Neutrophil (primary cell): ENCODE results near the gene PTGES2.

Source experiments
- H3K27ac ChIP-seq: fragments of 200-600 bp; sonication (generic); 2 replicates; pipeline ENCODE4 v1.5.1; 2016; ENCODE audit warnings: mild to moderate bottlenecking, moderate library complexity
- H3K27me3 ChIP-seq: fragments of 200-600 bp; sonication (generic); 2 replicates; pipeline ENCODE4 v1.6.0; 2016; ENCODE audit warnings: mild to moderate bottlenecking
- H3K36me3 ChIP-seq: fragments of 200-600 bp; sonication (generic); 2 replicates; pipeline ENCODE4 v1.5.1; 2017
- H3K4me1 ChIP-seq, 2 experiments: fragments of 200-600 bp in 1 of 2; sonication (generic) in 1 of 2; 1 replicate in 1 of 2; 2 replicates in 1 of 2; pipeline versions ENCODE4 v1.5.1 to v1.6.1; 2013 to 2016; ENCODE audit warnings: low read depth in 1 of 2, low read length in 1 of 2, mild to moderate bottlenecking in 1 of 2, moderate library complexity in 1 of 2; ENCODE audit not compliant: control insufficient read depth in 1 of 2, insufficient read depth in 1 of 2
- H3K4me3 ChIP-seq, 2 experiments: fragments of 200-600 bp in 1 of 2; sonication (generic) in 1 of 2; 1 replicate in 1 of 2; 2 replicates in 1 of 2; pipeline ENCODE4 v1.5.1; 2013 to 2016; ENCODE audit warnings: low read depth in 1 of 2, low read length in 1 of 2, mild to moderate bottlenecking in 1 of 2, moderate library complexity in 1 of 2
- H3K9me3 ChIP-seq: fragments of 200-600 bp; sonication (generic); 2 replicates; pipeline ENCODE4 v1.5.1; 2016
- TF ChIP-seq, protein P1 (sequence below): fragments of 200-600 bp; sonication (generic); IDR thresholded peaks from 2 replicates; pipeline ENCODE4 v1.5.1; 2016; ENCODE audit warnings: antibody characterized with exemption

Gene PTGES2

GRCh38 chr9:128087262-128087661 lies 40.3 kb downstream of the PTGES2 start:
- H3K4me3 ChIP-seq, result no peak overlapping the region

GRCh38 chr9:128085943-128086342 lies 41.6 kb downstream of the PTGES2 start:
- Histone ChIP-seq H3K36me3 (no peaks in the 10 kb centered on the region), H3K4me1 (no peaks in the 10 kb centered on the region), H3K27me3 (no peaks in the 10 kb centered on the region), H3K27ac (no peak overlapping the region), H3K9me3 (no peaks in the 10 kb centered on the region), H3K4me3 (no peak overlapping the region)
- TF ChIP-seq, protein P1, sequence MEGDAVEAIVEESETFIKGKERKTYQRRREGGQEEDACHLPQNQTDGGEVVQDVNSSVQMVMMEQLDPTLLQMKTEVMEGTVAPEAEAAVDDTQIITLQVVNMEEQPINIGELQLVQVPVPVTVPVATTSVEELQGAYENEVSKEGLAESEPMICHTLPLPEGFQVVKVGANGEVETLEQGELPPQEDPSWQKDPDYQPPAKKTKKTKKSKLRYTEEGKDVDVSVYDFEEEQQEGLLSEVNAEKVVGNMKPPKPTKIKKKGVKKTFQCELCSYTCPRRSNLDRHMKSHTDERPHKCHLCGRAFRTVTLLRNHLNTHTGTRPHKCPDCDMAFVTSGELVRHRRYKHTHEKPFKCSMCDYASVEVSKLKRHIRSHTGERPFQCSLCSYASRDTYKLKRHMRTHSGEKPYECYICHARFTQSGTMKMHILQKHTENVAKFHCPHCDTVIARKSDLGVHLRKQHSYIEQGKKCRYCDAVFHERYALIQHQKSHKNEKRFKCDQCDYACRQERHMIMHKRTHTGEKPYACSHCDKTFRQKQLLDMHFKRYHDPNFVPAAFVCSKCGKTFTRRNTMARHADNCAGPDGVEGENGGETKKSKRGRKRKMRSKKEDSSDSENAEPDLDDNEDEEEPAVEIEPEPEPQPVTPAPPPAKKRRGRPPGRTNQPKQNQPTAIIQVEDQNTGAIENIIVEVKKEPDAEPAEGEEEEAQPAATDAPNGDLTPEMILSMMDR, result no peak

More at GRCh38 chr9:128087262-128087661, 40.3 kb downstream of the PTGES2 start:
- TF ChIP-seq, protein P1, result no peak
- H3K27me3 ChIP-seq, result no peaks in the 10 kb centered on the region
- no peak overlapping the region for H3K27ac ChIP-seq
- no peaks in the 10 kb centered on the region for H3K36me3 ChIP-seq
- no peaks in the 10 kb centered on the region for H3K9me3 ChIP-seq
- peaks cover 0 to 5% of the 10 kb centered on the region in 2 experiments for H3K4me1 ChIP-seq

DNA sequence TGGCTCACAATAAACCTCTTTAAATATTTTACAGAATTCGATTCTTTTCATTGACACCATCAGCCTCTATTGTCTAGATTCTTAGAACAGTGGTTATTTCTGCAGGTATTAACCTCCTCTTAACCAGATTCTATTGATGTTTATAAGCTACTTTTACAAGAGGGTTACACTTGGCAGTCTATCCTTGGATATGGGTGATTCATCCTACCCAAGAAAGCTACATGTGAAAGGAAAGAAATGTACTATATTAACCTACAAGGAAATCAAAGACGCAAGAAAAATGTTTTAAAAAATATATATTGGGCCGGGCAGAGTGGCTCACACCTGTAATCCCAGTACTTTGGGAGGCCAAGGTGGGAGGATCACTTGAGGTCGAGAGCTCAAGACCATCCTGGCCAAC lies 42.8 kb downstream of the PTGES2 start:
- H3K27me3 ChIP-seq, result no peaks in the 10 kb centered on the region
- H3K4me1 ChIP-seq, result no peaks in the 10 kb centered on the region
- H3K9me3 ChIP-seq, result no peaks in the 10 kb centered on the region
- TF ChIP-seq, protein P1, result no peak
- H3K4me3 ChIP-seq, result no peak overlapping the region
- no peak overlapping the region for H3K27ac ChIP-seq
- H3K36me3 ChIP-seq, result no peaks in the 10 kb centered on the region

DNA sequence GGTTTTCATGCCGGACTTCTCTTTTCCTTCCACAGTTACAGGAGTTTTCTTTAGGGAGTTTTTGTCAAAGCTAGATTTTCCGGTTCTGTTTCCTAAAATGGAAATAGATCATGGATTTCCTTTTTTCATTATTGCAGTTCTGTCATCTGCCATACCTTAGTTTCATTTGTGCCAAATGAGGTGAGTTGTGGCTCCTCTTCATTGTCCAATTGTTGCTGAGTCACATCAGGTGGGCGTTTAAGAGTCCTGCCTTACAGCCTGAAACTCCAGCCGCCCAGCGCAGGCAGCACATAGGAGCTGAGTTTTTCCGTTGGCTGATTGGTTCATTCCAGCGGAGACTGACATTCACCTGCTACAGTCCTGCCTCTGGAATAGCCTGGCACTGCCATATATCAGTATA lies 45.4 kb downstream of the PTGES2 start:
- H3K9me3 ChIP-seq, result no peaks in the 10 kb centered on the region
- no peaks in the 10 kb centered on the region for H3K27me3 ChIP-seq
- peaks cover 15 to 16% of the 10 kb centered on the region in 2 experiments for H3K4me1 ChIP-seq
- H3K36me3 ChIP-seq, result no peaks in the 10 kb centered on the region
- H3K4me3 ChIP-seq, result no peak overlapping the region
- no peak overlapping the region for H3K27ac ChIP-seq
- TF ChIP-seq, protein P1, result no peak

GRCh38 chr9:128081056-128081455 lies 46.5 kb downstream of the PTGES2 start:
- Histone ChIP-seq H3K4me1 (peaks cover 15 to 16% of the 10 kb centered on the region in 2 experiments), H3K36me3 (no peaks in the 10 kb centered on the region), H3K9me3 (no peaks in the 10 kb centered on the region), H3K4me3 (no peak overlapping the region), H3K27ac (no peak overlapping the region), H3K27me3 (no peaks in the 10 kb centered on the region)
- TF ChIP-seq, protein P1, result no peak

GRCh38 chr9:128080206-128080605 lies 47.3 kb downstream of the PTGES2 start:
- no peaks in the 10 kb centered on the region for H3K9me3 ChIP-seq
- H3K4me1 ChIP-seq, result peaks cover 15 to 16% of the 10 kb centered on the region in 2 experiments
- TF ChIP-seq, protein P1, result no peak
- H3K36me3 ChIP-seq, result no peaks in the 10 kb centered on the region
- no peaks in the 10 kb centered on the region for H3K27me3 ChIP-seq
- H3K4me3 ChIP-seq, result no peak overlapping the region
- H3K27ac ChIP-seq, result no peak overlapping the region
